ENCODE results near the gene PGLYRP1. TPM values are rescaled to one million over a fixed set of nuclear protein-coding genes. Genes with fewer than 3 reads are reported as not detected.

Gene PGLYRP1
- total and polyA plus RNA-seq, 2 of the 4 experiments (the other 2 are of a cell fraction), result not detected

DNA sequence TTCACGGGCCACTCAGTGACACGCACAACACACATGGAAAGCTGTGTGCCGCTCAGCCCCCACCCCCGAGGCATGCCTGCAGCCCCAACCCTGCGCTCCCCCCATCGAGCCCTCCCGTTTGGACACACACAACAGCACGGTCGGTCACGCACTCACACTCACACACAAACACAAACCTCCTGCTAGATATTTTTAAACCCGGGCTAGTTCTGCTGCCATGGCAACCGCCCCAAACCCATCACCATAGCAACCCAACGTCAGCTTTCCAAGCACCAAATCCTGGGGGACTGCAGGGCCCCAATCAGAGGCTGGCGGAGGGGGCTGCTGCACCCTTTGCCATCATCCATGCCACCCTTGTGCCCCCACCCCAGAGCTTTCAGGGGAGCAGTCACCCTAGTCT, 46.7 kb downstream of the PGLYRP1 start:
- dilution Hi-C loops (cut with HindIII; ENCODE audit: low sequenced_read_pairs, unreplicated experiment) (no loop called here), in situ Hi-C loops (cut with MboI; ENCODE audit: low sequenced_read_pairs) (no loop called here), intact Hi-C loops (cut with micrococcal nuclease) (no loop called here)
- CTCF ChIA-PET, result no interaction called here
- BruUV-seq (replicated peaks), result no TSS peak
- Histone ChIP-seq H3K23ac (ENCODE audit: low read depth, low read length) (no peak overlapping the region), H3K4me1 (ENCODE audit: control insufficient read depth, insufficient read depth, low read length) (no peaks in the 10 kb centered on the region), H3K4me3 (ENCODE audit: insufficient read depth, low read depth, low read length) (no peak overlapping the region), H2AK9ac (replicated peaks; ENCODE audit: low read depth, low read length, poor library complexity) (no peak overlapping the region), H3K27ac (ENCODE audit: insufficient read depth, low read length) (no peak overlapping the region), H2BK20ac (ENCODE audit: low read depth, low read length) (no peak overlapping the region), H4K91ac (ENCODE audit: insufficient read depth, low read depth, low read length) (no peak overlapping the region), H3K14ac (replicated peaks; ENCODE audit: low read depth, low read length) (no peak overlapping the region), H3K9ac (ENCODE audit: low read depth, low read length) (no peak overlapping the region), H2AK5ac (ENCODE audit: low read depth, low read length) (no peak overlapping the region), H3K9me1 (ENCODE audit: insufficient read depth, low read length) (0 out of 2 replicates have a peak, but pooled peaks cover 2% of the 10 kb centered on the region), H3K27me3 (ENCODE audit: control insufficient read depth, insufficient read depth, low read length) (peaks cover 57% of the 10 kb centered on the region), H2BK15ac (ENCODE audit: low read depth, low read length) (no peak overlapping the region), H3K79me1 (ENCODE audit: low read depth in 1 of 2, low read length in 2 of 2) (no peaks in the 10 kb centered on the region), H3K36me3 (ENCODE audit: control insufficient read depth, insufficient read depth, low read length) (no peaks in the 10 kb centered on the region), H4K8ac (ENCODE audit: low read depth in 2 of 2, low read length in 2 of 2) (no peak overlapping the region), H4K20me1 (ENCODE audit: insufficient read depth, low read length) (no peaks in the 10 kb centered on the region), H4K5ac (ENCODE audit: low read depth, low read length) (no peak overlapping the region), H2AFZ (replicated peaks; ENCODE audit: low read length, poor library complexity) (no peak overlapping the region), H2BK5ac (ENCODE audit: low read depth, low read length, poor library complexity, severe bottlenecking) (no peak overlapping the region), H3K18ac (ENCODE audit: low read depth, low read length) (no peak overlapping the region), H3K9me3 (ENCODE audit: control insufficient read depth, insufficient read depth, low read length) (peaks cover 4% of the 10 kb centered on the region; the same call in 1 of the 2 replicates), H2BK120ac (ENCODE audit: low read depth, low read length) (no peak overlapping the region), H3K56ac (ENCODE audit: extremely low read depth, insufficient read depth, low read length) (no peak overlapping the region), H3K4me2 (ENCODE audit: low read depth, low read length) (no peak overlapping the region), H3K4ac (ENCODE audit: low read depth, low read length) (no peak overlapping the region)
- ATAC-seq (ENCODE audit: low read depth) (no peak), DNase-seq (no peak)
- TF ChIP-seq BHLHE40 (IDR thresholded peaks at IDR 0.05; ENCODE audit: low read depth, low read length) (no peak), MAFK (IDR thresholded peaks at IDR 0.05; ENCODE audit: low read depth, low read length) (no peak), CHD1 (IDR thresholded peaks at IDR 0.05; ENCODE audit: low read depth, low read length) (no peak), NFE2L2 (IDR thresholded peaks at IDR 0.05; ENCODE audit: low read depth, low read length) (no peak), MAZ (IDR thresholded peaks at IDR 0.05; ENCODE audit: borderline replicate concordance, low read depth, low read length) (no peak), MXI1 (IDR thresholded peaks at IDR 0.05; ENCODE audit: borderline replicate concordance, low read depth, low read length) (no peak), POLR2A (IDR thresholded peaks at IDR 0.05; ENCODE audit: low read depth, low read length) (no peak), RFX5 (IDR thresholded peaks at IDR 0.05; ENCODE audit: low read depth, low read length) (no peak), CEBPB (IDR thresholded peaks at IDR 0.05; ENCODE audit: low read depth, low read length) (no peak)
- TF ChIP-seq, protein P1, sequence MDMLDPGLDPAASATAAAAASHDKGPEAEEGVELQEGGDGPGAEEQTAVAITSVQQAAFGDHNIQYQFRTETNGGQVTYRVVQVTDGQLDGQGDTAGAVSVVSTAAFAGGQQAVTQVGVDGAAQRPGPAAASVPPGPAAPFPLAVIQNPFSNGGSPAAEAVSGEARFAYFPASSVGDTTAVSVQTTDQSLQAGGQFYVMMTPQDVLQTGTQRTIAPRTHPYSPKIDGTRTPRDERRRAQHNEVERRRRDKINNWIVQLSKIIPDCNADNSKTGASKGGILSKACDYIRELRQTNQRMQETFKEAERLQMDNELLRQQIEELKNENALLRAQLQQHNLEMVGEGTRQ (IDR thresholded peaks at IDR 0.05; ENCODE audit: low read depth, low read length), result no peak
- POLR2A ChIA-PET (ENCODE audit: unreplicated experiment), result no interaction called here
- WGBS, 2 experiments (ENCODE audit: extremely low coverage in 2 of 2, insufficient read length in 1 of 2), result 35% methylated on average over 7 of the region's 14 CpGs; no CpG with 5 or more reads in 1 of the 2 experiments
